Thoracic aorta (tissue), 2 donors: ENCODE measurements around the gene MYLK. TPM values are rescaled to one million over a fixed set of nuclear protein-coding genes. Genes with fewer than 3 reads are reported as not detected.

Experiments
- ATAC-seq: fragments of 150-250 bp; one replicate; pipeline ENCODE4 v1.8.0; 2017; ENCODE audit warnings: low read depth; ENCODE audit not compliant: insufficient number of reproducible peaks, low FRiP score
- DNase-seq: peaks from one replicate; pipeline ENCODE4 v3.0.0-alpha.2; 2020; ENCODE audit warnings: low spot score
- H3K27ac ChIP-seq, 2 donors: fragments of 200-600 bp; sonication (generic); 1 replicate in 1 of 2; 2 replicates in 1 of 2; pipeline ENCODE4 v1.5.1; 2016; ENCODE audit warnings: mild to moderate bottlenecking in 2 of 2, moderate library complexity in 2 of 2
- H3K27me3 ChIP-seq: fragments of 200-600 bp; sonication (generic); replicated peaks from 2 replicates; pipeline ENCODE4 v1.6.0; 2016; ENCODE audit warnings: mild to moderate bottlenecking; ENCODE audit not compliant: insufficient read depth
- H3K36me3 ChIP-seq: fragments of 200-600 bp; sonication (generic); one replicate; pipeline ENCODE4 v1.5.1; 2016
- H3K4me1 ChIP-seq, 2 donors: fragments of 200-600 bp; sonication (generic); 1 replicate in 1 of 2; 2 replicates in 1 of 2; pipeline versions ENCODE4 v1.5.1 to v1.6.0; 2016; ENCODE audit warnings: low read depth in 2 of 2, mild to moderate bottlenecking in 1 of 2; ENCODE audit not compliant: control insufficient read depth in 1 of 2
- H3K4me3 ChIP-seq: fragments of 200-600 bp; sonication (generic); 2 replicates; pipeline ENCODE4 v1.5.1; 2016; ENCODE audit warnings: mild to moderate bottlenecking
- H3K9me3 ChIP-seq: fragments of 200-600 bp; sonication (generic); 2 replicates; pipeline ENCODE4 v1.5.1; 2016
- total RNA-seq, 2 donors: library from RNA; depleted of rRNA; stranded (reverse); fragments of >200 nt; gene quantifications; one replicate each; pipeline versions ENCODE4 v1.1.0 to v1.2.3, GENCODE V29; 2016
- TF ChIP-seq, protein P1 (sequence below): fragments of 200-600 bp; sonication (generic); IDR thresholded peaks from one replicate; pipeline ENCODE4 v1.5.1; 2019; ENCODE audit warnings: antibody characterized with exemption

The MYLK gene
- total RNA-seq, 2 donors from 2014 or later: 483 to 563 TPM

DNA sequence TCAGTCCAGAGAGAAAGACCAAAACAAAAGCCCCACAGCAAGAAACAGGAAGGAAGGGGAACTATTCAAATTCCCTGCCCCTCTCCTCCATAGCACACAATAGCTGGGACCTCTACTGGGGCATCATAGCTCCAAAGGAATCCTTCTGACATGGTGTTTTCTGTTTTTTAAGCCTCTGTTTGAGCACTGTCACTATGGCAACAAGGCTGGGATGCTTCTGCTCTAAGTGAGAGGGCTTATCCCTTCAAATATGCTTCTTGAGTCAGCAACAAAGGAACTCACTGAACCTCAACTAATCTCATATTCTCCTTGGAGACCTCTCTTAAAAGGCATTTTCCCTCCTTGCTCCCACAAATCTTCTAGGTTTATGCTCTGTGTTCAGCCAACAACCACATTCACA, 40.5 kb downstream of the MYLK start:
- ATAC-seq (no peak), DNase-seq (no peak)
- Histone ChIP-seq H3K36me3 (no peaks in the 10 kb centered on the region), H3K27ac (peak overlapping the region; percentile 54 to 61), H3K4me1 (peaks cover 7 to 25% of the 10 kb centered on the region in 2 donors), H3K4me3 (no peak overlapping the region), H3K9me3 (peaks cover 35% of the 10 kb centered on the region), H3K27me3 (no peaks in the 10 kb centered on the region)
- TF ChIP-seq, protein P1, sequence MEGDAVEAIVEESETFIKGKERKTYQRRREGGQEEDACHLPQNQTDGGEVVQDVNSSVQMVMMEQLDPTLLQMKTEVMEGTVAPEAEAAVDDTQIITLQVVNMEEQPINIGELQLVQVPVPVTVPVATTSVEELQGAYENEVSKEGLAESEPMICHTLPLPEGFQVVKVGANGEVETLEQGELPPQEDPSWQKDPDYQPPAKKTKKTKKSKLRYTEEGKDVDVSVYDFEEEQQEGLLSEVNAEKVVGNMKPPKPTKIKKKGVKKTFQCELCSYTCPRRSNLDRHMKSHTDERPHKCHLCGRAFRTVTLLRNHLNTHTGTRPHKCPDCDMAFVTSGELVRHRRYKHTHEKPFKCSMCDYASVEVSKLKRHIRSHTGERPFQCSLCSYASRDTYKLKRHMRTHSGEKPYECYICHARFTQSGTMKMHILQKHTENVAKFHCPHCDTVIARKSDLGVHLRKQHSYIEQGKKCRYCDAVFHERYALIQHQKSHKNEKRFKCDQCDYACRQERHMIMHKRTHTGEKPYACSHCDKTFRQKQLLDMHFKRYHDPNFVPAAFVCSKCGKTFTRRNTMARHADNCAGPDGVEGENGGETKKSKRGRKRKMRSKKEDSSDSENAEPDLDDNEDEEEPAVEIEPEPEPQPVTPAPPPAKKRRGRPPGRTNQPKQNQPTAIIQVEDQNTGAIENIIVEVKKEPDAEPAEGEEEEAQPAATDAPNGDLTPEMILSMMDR: no peak

DNA sequence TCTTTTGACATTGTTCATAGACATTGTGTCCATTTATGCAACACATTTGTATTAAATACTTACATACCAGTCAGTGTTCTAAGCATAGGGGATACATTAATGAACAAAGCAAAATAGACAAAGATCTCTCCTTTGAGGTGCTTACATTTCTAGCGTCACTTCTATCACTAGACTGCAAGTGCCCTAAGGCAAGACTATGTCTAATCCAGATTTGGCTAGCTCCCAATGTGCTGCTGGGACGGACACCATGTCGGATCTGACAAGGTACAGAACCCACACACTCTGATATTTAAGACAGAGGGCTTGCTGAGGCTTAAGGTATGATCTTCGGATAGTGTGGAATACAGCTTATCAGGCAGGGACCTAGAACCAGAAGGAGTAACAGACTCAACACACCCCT, 41.4 kb downstream of the MYLK start:
- TF ChIP-seq, protein P1: no peak
- no peaks in the 10 kb centered on the region for H3K36me3 ChIP-seq
- no peak overlapping the region for H3K4me3 ChIP-seq
- ATAC-seq (no peak), DNase-seq (no peak)
- peaks cover 28% of the 10 kb centered on the region for H3K9me3 ChIP-seq
- no peaks in the 10 kb centered on the region for H3K27me3 ChIP-seq
- peak overlapping the region in 1 of 2 donors; percentile 54 for H3K27ac ChIP-seq
- peaks cover 7 to 25% of the 10 kb centered on the region in 2 donors for H3K4me1 ChIP-seq

DNA sequence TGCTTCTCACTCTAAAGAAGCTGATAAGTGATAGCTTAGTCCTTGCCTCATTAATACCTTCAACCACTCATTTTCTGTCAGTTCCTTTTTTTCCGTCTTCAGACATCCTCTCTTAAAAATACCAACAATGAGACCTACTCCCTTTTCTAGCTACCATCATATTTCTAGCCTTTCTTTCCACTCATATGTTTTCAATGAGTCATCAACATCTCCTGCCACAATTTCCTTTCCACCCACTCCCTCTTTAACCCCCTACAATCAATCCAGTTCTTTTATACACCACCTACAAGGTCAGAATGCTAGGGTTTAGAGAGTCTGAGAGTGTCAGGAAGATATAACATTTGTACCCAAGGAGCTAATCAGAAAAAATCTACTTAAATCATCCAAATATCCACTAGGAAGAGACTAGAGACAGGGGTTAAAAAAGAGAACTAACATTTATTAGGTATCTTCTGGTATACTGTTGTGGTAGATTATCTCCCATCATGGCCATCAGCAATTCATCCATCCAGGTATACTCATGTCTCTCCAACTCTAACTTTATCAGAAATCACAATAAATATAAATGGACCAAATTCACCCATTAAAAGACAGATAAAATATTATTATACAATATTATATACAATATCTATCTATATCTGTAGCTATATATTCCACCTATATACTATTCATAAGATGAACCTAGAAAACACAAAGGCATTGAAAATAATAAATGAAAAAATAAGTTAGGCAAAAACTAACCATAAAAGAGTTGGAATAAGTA, 42.5 kb downstream of the MYLK start:
- Histone ChIP-seq H3K4me1 (peaks cover 7 to 25% of the 10 kb centered on the region in 2 donors), H3K9me3 (peaks cover 21% of the 10 kb centered on the region), H3K36me3 (no peaks in the 10 kb centered on the region), H3K4me3 (no peak overlapping the region), H3K27me3 (no peaks in the 10 kb centered on the region), H3K27ac (no peak overlapping the region)
- TF ChIP-seq, protein P1: no peak
- no peak for ATAC-seq
- DNase-seq: no peak

DNA sequence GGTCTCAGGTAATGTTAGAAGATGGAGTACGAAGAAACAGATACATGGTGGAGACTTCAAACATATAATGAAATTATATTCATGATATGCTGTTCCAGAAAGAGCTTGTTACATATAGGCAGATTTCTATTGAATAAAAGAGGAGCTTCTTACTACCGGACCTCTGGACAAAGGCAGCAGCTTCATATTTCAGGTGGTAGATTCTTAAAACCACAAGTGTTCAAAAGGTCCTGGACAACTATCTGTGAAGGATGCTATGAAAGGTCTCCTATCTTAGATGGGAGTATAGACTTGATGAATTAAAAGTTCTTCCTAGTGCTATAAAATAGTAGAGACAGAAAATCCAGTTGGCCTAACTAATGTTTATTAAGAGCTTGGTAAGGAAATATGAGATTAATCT, 43.2 kb downstream of the MYLK start:
- Histone ChIP-seq H3K27ac (no peak overlapping the region), H3K36me3 (no peaks in the 10 kb centered on the region), H3K4me3 (no peak overlapping the region), H3K4me1 (peaks cover 4 to 22% of the 10 kb centered on the region in 2 donors), H3K9me3 (peaks cover 19% of the 10 kb centered on the region), H3K27me3 (no peaks in the 10 kb centered on the region)
- TF ChIP-seq, protein P1: no peak
- no peak for ATAC-seq
- DNase-seq: no peak

DNA sequence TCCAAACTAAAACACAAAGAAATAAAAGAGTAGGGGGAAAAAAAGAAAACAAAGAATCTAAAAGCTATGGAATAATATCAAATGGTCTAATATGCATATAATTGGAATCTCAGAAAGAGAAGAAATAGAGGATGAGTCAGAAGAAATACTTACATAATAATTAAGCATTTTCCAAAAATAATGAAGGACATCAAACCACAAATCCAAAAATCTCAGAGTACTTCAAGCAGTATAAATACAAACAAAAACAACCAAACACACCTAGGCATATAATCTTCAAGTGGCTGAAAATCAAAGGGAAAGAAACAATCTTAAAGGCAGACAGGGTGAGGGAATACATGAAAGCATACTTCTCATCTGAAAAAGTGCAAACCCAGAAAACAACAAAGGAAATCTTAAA, 46.3 kb downstream of the MYLK start:
- Histone ChIP-seq H3K27ac (no peak overlapping the region), H3K4me1 (no peaks in the 10 kb centered on the region), H3K27me3 (no peaks in the 10 kb centered on the region), H3K36me3 (no peaks in the 10 kb centered on the region), H3K4me3 (no peak overlapping the region), H3K9me3 (peaks cover 19% of the 10 kb centered on the region)
- ATAC-seq (no peak), DNase-seq (no peak)
- TF ChIP-seq, protein P1: no peak
